B cell (primary cell): Measurements from ENCODE around the gene LARGE1.

ENCODE experiments used
- EZH2 ChIP-seq: IDR thresholded peaks from 2 replicates; pipeline ENCODE4 v1.6.1; 2012; ENCODE audit warnings: borderline replicate concordance, low read depth, mild to moderate bottlenecking, moderate library complexity, low read length; ENCODE audit not compliant: insufficient read depth, poor library complexity, severe bottlenecking
- TF ChIP-seq, protein P1 (sequence below): fragments of 200-600 bp; IDR thresholded peaks from one replicate; pipeline ENCODE4 v1.8.0; 2022; ENCODE audit warnings: antibody characterized with exemption, mild to moderate bottlenecking

DNA sequence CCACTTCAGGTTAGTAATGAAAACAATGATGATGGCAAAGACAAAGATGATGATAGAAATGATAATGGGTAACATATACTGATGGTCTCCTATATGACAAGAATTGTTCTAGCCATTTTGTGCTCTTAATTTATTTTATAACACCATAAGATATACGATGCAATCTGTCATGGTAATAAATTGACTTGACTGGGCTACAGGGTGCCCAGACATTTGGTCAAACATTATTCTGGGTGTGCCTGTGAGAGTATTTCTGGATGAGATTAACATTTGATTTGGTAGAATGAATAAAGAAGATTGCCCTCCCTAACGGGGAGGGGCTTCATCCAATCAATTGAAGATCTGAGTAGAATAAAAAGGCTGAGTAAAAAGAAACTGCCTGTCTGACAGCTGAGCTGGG is 237.3 kb downstream of the LARGE1 start:
- TF ChIP-seq, protein P1, sequence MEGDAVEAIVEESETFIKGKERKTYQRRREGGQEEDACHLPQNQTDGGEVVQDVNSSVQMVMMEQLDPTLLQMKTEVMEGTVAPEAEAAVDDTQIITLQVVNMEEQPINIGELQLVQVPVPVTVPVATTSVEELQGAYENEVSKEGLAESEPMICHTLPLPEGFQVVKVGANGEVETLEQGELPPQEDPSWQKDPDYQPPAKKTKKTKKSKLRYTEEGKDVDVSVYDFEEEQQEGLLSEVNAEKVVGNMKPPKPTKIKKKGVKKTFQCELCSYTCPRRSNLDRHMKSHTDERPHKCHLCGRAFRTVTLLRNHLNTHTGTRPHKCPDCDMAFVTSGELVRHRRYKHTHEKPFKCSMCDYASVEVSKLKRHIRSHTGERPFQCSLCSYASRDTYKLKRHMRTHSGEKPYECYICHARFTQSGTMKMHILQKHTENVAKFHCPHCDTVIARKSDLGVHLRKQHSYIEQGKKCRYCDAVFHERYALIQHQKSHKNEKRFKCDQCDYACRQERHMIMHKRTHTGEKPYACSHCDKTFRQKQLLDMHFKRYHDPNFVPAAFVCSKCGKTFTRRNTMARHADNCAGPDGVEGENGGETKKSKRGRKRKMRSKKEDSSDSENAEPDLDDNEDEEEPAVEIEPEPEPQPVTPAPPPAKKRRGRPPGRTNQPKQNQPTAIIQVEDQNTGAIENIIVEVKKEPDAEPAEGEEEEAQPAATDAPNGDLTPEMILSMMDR = no peak
- no peak for TF ChIP-seq EZH2
